DMS53 treated with DMSO at 0.1 percent for 48 hours (cell line): ENCODE data around the gene OGFOD3.

Source experiments
- DNase-seq: peaks from one replicate; lab custom pipeline; 2025; ENCODE audit not compliant: unreplicated experiment; lab: John Stamatoyannopoulos, UW

OGFOD3 gene

DNA sequence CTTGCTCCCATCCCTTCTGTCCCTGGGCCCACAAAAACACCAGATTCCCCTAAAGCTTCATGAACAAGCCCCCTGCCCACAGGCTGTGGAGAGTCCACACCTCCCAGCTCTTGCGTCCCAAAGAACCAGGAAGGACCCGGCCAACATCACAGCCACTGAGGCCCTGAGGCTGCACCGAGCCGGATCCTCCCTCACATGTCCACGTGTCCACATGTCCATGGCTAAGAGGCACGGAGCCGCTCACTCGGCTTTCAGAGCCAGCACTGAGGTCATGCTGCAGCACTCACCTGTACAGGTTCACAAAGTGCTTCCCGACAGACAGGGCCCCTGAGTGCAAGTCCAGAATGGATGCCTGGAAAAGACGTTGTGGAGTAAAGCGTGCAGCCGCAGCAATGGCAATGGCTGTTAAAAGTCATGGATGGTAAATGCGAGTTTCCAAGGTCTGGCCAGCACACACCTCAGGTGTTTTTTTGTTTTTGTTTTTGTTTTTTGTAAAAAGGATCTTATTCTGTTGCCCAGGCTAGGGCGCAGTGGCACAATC lies 12.2 kb downstream of the OGFOD3 start:
- no peak for DNase-seq

GRCh38 chr17:82405051-82405450 lies 13.3 kb downstream of the OGFOD3 start:
- DNase-seq = no peak

- DNase-seq = no peak
Measured at GRCh38 chr17:82403662-82404660, 14.4 kb downstream of the OGFOD3 start.

DNA sequence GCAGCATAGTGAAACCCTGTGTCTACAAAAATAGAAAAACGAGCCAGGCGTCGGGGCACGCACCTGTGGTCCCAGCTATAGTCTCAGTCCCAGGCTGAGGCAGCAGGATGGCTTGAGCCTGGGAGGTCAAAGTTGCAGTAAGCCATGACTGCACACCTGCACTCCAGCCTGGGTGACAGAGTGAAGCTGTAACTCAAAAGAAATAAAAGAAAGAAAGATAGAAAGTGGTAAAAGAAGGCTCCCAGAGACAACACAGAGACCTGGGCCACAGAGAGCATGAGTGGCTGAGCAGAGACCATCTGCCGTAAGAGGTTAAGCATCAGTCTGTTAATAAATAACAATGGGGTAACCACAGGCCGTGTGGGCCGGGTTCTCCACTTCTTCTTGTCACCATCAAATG lies 15.5 kb downstream of the OGFOD3 start:
- no peak for DNase-seq

DNA sequence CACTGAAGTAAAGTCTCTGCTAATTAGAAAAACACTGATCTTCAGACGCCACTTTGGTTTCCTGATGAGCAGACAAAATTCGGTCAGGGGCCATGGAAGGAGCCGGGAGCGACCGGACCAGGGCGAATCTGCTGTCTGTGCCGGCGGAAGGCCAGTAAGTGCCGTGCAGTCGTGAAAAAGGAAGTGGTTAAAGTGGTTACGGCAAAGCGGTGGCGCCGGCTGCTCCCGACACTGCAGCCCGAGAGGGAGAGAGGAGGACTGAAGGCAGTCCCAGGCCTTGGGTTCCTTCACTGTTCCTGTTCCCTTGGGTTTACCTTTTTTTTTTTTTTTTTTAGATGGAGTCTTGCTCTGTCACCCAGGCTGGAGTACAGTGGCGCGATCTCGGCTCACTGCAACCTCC lies 17.6 kb downstream of the OGFOD3 start:
- DNase-seq = no peak

DNA sequence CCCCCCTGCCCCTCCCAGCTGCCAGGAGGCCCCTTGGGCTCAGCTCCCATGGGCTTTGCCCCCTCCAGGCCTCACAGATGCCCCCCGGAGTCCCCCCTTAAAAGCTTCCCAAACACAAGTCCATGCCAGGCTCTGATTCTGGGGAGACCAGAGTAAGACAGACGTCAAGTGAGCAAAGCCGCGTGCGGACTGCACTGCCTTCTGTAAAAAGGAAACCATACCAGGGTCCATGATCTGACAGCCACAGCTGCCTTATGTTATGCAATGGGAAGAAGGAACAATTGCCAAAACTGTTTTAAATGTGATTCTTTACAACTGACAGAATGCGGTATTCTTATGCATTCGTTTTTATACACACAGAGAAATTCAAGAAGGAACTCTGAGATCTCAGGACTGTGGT lies 18.2 kb downstream of the OGFOD3 start:
- DNase-seq = no peak

GRCh38 chr17:82399601-82400101 lies 18.7 kb downstream of the OGFOD3 start:
- DNase-seq = no peak

- DNase-seq = no peak
Measured at GRCh38 chr17:82399041-82399441, 19.3 kb downstream of the OGFOD3 start.

DNA sequence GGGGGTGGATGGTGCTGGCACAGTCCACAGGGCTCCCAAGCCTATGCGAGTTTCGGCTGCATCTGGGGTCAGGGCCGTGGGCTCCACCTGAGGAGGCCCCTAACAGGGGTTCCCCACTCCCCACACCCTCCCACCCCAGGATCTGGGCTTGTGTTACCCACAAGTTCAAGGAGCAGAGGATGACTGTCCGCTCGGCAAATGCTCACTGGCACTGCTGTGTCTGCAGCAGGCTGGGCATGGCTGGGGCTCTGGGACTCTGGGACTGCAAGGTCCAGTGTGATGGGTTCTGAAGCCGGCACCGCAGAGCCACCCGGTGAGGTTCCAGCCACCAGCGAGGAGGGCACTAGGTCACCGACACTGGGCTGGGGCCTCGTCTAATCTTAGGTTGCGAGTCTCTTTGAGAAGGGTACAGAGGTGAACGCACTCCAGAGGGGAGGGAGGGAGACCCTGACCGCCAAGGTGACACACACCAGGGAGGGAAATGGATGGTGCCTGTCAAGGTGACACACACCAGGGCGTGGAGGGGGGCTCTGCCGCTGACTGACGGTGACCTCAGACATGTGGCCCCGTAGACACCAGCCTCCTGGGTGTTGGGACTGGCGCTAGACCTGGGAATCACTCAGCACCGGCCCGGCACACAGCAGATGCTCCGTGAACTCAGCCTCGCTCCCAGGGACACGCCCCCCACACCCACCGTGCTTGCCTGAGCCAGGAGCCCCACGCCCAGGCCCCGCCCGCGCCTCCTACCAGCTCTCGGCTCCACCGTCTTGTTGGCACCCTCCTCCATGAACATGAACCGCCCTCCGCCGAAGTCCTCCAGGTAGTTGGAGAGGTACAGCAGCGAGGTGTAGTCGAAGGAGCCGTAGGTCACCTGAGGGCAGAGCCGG lies 20.7 kb downstream of the OGFOD3 start:
- no peak for DNase-seq

DNA sequence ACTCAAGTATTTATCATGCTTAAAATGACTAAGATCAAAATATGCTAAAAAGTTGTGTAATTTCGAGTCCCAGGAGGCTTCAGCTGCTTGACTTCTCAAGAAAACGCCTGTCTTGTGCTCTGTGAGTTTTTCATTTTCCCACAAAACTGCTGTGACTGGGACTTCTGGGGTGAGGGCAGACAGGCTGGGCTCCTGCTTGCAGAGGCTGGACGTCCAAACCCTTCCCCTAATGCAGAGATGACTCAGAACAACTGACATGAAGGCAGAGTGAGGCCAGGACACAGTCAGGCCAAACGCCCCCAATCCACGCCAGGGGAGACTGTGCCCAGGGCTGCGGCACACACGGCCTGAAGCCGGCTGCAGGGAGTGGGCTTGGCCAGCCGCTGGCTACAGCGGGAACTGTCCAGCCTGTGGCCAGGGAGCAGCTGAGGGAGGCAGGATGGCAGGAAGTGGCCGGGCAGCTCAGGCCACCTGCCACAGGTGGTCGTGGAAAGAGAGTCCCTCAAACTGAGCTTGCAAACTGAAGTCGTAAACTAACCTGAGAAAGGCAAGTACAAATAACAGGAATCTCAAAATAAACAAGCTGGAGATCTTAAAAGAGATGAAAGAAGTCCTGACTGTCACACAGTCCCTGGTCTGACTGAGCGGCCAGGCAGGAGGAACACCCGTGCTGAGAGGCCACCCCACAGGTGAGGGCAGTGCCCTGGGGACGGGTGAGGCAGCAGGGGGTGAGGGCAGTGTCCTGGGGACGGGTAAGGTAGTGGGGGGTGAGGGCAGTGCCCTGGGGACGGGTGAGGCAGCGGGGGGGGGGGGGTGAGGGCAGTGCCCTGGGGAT lies 21.6 kb downstream of the OGFOD3 start:
- no peak for DNase-seq

DNA sequence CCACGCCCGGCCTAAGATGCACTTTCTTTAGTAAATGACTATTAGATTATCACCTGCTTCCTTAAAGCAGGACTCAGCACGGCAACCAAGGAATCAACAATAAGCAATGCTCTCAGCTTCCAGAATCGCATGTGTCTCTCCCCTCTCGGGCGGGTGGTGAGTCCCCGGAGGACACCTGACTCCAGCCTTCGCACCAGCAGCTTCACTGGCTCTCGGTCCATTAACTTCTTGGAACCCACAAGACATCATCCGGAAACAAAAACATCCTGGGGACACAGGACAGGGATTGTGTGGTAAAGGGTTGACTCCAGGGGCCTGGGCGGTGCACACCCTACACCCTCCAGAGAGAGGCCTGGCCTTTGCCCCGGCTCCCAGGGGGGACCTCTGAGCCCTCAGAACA lies 24.1 kb downstream of the OGFOD3 start:
- DNase-seq = no peak

DNA sequence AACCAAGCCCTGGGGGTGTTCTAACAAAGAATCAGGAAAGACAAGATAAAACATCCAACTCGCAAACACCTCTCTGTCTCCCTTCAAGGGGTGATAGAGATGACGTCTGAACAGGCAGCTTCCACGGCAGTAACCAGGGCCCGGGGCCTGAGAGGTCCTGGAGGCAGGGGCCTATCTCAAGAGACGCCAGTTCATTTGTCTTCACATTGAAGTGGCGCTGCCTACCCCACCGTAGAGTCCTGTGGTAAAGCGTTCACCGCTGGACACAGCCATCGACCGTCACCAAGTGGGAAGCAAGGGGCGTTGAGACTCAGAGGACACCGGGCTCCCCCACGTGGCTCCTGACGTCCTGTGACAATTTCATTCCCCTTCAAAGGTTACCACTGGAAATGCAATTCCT lies 25.4 kb downstream of the OGFOD3 start:
- DNase-seq = no peak

- DNase-seq = no peak
Measured at GRCh38 chr17:82392209-82392920, 26.0 kb downstream of the OGFOD3 start.

DNA sequence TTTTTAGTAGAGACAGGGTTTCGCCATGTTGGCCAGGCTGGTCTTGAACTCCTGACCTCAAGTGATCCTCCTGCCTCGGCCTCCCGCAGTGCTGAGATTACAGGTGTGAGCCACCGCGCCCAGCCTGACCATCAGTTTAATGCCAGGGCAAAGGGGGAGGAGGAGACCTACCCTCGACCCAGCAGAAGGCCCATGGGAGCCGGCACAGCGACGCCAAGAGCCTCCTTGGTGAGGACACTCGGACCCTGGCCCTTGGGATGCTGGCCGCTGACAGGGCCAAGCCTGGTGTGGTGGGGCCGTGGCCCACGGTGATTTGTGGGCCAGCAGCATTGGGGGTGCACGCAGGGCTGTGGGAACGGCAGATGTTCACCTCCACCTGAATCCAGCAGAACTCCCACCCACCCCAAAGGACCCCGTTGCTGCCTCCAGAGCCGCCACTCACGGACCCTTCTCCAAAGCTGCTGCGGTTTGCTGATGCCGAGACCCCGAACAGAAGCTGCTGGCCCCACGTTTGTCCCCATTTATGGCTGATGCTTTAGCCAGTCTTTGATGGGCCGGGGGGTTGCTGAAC lies 26.8 kb downstream of the OGFOD3 start:
- DNase-seq = no peak

DNA sequence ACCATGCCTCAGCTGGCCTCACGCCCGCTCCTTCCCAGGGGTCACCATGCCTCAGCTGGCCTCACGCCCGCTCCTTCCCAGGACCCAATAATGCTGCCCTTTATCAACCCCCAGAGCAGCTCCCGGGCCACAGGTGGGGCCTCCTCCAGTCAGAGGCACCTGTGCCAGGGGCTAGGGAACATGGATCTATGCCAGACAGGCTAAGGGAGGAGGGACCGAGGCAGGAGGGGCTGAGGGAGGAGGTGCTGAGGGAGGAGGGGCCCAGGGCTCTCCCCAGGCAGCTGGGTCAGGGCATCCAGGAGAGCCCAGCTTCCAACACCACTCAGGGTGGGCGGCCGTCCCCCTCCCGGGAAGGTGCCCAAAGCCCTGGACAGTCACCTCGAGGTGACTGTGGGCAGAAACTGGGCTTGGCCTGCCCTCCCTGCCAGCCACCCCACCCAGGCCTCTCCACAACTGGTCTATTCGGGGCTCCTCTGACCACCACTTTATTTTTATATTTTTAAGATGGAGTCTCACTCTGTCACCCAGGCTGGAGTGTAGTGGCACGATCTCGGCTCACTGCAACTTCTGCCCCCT lies 27.4 kb downstream of the OGFOD3 start:
- DNase-seq = no peak

GRCh38 chr17:82390015-82390859 lies 28.1 kb downstream of the OGFOD3 start:
- no peak for DNase-seq

DNA sequence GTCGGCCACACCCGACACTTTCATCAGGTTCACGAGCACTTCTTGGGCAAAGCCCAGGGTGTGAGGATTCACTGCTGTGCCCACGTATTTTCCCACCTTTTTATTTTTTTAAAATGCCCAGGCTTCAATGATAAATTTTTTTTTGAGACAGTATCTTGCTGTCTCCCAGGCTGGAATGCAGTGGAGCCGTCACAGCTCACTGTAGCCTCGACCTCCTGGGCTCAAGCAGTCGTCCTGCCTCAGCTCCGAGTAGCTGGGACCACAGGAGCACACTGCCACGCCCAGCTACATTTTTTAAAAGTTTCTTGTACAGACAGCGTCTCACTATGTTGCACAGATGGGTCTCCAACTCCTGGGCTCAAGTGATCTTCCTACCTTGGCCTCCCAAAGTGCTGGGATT lies 29.0 kb downstream of the OGFOD3 start:
- no peak for DNase-seq

- no peak for DNase-seq
Measured at GRCh38 chr17:82388922-82389283, 29.5 kb downstream of the OGFOD3 start.
